ENCODE results near the gene SAMSN1.

SAMSN1 gene

DNA sequence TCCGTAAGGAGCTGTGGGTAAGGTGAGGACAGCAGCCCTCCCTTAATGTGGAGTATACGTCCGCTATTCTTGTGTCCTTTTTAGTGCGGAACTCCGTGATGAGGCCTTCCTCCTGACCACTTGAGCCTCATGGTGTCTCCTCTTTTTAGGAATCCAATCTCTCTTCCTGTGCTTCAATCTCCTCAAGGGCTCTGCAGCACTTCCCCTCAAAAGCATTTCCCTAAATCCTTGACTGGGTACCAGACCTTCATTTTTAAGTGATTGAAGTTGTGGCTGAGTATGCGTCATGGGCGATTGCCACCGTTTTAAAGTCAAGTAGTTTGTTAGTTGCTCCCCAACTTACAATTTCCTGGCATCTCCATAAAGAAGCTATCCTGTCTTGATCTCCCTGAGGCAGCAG, 62.8 kb downstream of the SAMSN1 start:
- no peak for FAIRE-seq

GRCh38 chr21:14482165-14482564, 64.0 kb downstream of the SAMSN1 start:
- no peak for FAIRE-seq

GRCh38 chr21:14480411-14481031, 65.6 kb downstream of the SAMSN1 start:
- no peak for FAIRE-seq

GRCh38 chr21:14479241-14479786, 66.8 kb downstream of the SAMSN1 start:
- no peak for FAIRE-seq

DNA sequence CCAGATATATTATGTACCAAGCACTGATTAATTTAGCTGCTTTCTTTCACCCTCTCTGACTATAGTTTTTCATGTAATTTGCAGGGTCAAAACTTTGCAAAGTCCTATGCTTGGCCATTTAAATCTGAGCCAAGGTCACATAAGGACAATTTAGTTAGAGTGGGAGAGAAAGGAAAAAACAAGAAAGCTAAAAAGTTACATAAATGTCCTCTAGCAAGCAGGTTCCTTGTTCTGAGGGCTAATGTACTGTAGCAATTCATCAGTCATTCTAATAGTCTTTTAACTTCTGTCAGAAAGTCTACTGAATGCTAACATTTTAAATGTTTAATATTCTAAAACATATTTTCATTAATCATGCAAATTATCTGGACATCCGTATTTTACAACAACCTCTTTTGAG, 68.3 kb downstream of the SAMSN1 start:
- no peak for FAIRE-seq

DNA sequence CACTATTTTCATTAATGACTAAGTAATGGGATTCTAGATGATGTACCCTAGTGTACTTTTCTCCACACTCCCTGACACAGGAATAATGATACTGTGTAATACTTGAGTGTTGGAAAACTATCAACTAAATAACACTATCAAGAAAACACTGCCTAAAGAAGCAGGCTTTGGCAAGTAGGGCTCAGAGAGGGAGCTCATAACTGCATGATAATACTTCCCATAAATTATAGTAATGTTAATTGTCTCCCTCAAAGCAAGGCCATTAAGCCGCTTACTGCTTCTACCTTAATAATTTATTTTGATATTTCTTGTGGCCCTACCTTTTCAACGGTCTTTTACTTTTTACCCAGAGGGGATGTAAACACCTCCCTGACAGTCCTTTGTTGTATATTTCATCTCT, 69.0 kb downstream of the SAMSN1 start:
- FAIRE-seq = no peak

GRCh38 chr21:14474995-14475394, 71.1 kb downstream of the SAMSN1 start:
- no peak for FAIRE-seq

DNA sequence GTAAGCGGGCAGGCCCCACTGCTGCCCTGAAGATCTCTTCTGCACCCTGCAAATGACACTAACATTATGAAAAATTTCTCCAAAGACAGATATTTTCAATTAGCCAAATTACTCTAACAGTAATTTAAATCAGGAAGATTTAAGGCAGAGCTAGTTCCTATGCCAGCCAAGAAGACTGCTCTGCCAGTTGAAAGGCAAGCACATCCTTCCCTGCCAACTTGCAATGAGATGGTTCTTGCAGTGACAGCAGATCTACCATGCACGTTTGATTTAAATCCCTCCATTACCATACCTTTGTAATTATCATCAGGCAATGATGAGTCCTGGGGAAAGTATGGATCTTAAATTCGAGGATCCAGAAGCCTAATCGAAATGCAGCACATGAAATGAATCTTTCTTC, 76.5 kb downstream of the SAMSN1 start:
- FAIRE-seq = no peak

DNA sequence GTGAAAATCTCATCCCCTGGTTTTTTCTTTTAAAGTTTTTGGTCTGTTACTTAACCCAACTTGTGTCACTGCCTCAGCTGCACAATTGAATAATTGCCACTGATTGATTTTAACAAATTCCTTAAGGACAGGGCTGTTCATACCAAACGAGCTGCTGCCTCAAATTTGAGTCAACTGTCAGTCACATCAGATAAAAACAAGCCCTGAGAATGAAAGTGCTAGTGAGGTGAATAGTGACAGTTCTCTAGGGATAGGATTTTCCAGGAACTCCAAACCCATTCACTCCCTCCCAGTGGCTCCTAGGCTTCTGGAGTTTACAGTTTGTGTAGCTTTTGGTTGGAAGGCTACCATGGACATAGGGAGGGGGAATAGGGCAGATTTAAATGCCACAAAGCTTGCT, 79.4 kb downstream of the SAMSN1 start:
- no peak for FAIRE-seq

DNA sequence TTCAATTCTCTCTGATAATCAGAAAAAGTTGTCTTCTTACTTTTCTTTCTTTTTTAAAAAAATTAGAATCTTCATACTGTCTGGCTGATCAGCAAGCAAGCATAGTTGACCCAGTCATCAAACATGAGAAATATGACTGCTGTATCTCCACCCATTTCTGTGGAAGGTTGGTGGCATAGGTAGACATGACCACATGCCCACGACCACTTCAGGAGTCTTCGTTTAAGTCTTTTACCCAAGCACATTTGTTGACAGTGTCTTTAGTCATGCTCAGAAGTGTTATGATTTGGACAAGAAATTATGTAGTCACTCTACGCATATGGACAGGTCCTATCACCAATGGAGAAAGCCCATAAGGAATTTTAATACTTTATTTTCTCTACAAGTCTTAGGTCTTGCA, 88.4 kb downstream of the SAMSN1 start:
- no peak for FAIRE-seq

DNA sequence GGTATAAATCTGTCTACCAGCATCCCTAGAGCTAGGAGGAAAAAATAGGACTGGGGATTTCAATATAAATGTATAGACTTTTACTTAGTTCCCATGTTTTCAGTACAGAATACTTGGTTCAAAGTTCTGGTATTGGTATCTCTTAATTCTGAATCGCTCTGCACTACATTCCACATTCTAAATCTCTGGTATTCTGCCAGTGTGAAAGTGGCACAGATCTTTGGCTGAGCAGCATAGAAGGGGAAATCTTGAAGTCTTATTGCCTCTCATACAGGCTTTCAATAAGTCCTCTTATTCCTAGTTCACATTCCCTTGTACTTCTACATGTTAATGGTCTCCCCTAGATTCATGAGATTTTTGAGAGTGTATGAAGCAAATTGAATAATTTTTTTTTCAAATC, 89.2 kb downstream of the SAMSN1 start:
- no peak for FAIRE-seq

GRCh38 chr21:14454016-14455009, 91.8 kb downstream of the SAMSN1 start:
- no peak for FAIRE-seq

GRCh38 chr21:14453339-14454015, 92.6 kb downstream of the SAMSN1 start:
- no peak for FAIRE-seq

- no peak for FAIRE-seq
Observed at GRCh38 chr21:14452727-14453241, 93.3 kb downstream of the SAMSN1 start.

DNA sequence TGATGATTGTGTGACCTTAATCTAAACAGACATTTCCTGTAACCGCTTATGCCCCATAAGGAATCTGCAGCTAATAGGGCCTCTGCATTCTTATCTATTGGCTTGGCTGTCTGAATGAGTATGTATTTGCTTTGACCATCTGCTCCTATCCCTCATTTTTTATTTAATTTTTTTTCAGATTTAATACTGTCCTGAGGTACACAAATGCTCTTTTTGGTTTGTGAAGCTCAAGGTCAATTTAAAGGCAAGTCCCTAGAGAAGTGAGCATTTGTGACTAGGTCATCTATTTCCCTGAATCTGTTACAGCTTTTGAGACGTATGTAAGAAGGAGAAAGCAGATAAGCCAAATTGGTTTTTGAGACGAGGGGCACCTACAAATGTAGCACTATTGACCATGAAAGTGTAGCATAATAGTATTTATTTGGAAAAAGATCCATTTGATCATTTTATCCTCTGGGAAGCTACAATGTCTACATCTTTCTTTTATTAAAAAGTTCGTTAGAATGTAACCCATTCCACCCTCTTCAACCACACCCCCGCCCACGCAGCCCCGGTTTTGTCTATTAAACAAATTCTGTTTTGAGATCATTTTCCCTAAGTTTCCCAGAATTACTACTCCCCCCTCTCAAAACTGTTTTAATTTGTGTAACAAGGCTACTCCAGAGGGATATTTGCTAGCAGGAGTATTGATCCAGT, 93.9 kb downstream of the SAMSN1 start:
- FAIRE-seq = no peak

DNA sequence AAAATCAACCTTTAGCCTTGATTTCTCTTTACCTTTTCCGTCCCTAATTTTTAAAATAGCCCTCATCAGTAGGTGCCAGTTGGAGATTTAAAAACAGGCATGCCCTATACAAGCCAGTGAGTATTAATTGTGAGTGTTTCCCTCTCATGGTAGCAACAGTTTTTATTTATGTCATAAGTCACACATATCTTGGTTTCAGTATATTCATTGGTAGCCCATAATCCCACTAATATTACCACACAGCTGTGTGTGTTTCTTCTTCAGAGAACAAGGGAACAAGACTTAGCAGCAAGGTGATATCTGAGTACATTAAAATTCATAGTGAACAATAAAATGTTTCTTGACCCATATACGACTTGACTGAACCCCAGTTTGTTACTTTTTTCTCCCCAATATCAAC, 94.6 kb downstream of the SAMSN1 start:
- no peak for FAIRE-seq

GRCh38 chr21:14448784-14449183, 97.3 kb downstream of the SAMSN1 start:
- FAIRE-seq = no peak

GRCh38 chr21:14438211-14438610, 107.9 kb downstream of the SAMSN1 start:
- FAIRE-seq = no peak

DNA sequence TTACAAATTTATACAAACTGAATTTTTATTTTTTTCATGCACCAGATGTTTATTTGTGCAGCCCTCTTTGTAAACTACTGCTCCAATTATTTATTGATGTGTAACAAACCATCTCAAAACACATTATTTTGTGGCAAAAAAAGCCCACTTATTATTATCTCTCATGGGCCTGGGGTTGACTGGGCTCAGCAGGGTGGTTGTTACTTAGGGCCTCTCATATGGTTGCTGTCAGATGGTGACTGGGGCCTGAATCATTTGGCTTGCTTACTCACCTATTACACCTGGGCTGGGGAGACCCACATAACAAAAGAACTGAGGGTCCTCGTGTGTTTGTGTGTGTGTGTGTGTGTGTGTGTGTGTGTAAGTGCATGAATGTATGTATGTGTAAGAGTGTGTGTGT, 110.7 kb downstream of the SAMSN1 start:
- FAIRE-seq = no peak
